ENCODE results near the gene WDR72. TPM values are rescaled to one million over a fixed set of nuclear protein-coding genes. Genes with fewer than 3 reads are reported as not detected.
"Not testable (repeated sequence)": the region's sequence is repeated elsewhere in the genome, so short reads cannot be mapped to it uniquely, and the experiment has no call there.

The WDR72 gene
- total RNA-seq, 1 donor from 2014 or later: 0.59 TPM

- Mint-ChIP-seq H3K4me1 (ENCODE audit: unreplicated experiment) (no peaks in the 10 kb centered on the region), H3K9me3 (ENCODE audit: unreplicated experiment) (no peaks in the 10 kb centered on the region)
These were observed 30.4 kb upstream of the WDR72 start for GRCh38 chr15:53789654-53790375.

GRCh38 chr15:53786401-53786800 lies 26.9 kb upstream of the WDR72 start:
- H3K36me3 Mint-ChIP-seq (ENCODE audit: low read depth, unreplicated experiment): no peaks in the 10 kb centered on the region
- no peak for DNase-seq (ENCODE audit: low spot score)
- H3K9me3 Mint-ChIP-seq (ENCODE audit: unreplicated experiment): no peaks in the 10 kb centered on the region
- H3K4me1 Mint-ChIP-seq (ENCODE audit: unreplicated experiment): no peaks in the 10 kb centered on the region
- no peaks in the 10 kb centered on the region for H3K27me3 Mint-ChIP-seq (ENCODE audit: unreplicated experiment)
- no peak overlapping the region for H3K27ac Mint-ChIP-seq (ENCODE audit: unreplicated experiment)
- no peak for TF ChIP-seq CTCF (IDR thresholded peaks at IDR 0.05; ENCODE audit: unreplicated experiment)
- H3K4me3 Mint-ChIP-seq (ENCODE audit: unreplicated experiment): no peak overlapping the region

More at GRCh38 chr15:53789654-53790375, 30.4 kb upstream of the WDR72 start:
- no peak overlapping the region for H3K4me3 Mint-ChIP-seq (ENCODE audit: unreplicated experiment)
- TF ChIP-seq CTCF (IDR thresholded peaks at IDR 0.05; ENCODE audit: unreplicated experiment): no peak
- H3K27me3 Mint-ChIP-seq (ENCODE audit: unreplicated experiment): no peaks in the 10 kb centered on the region
- no peak overlapping the region for H3K27ac Mint-ChIP-seq (ENCODE audit: unreplicated experiment)
- DNase-seq (ENCODE audit: low spot score): no peak
- no peaks in the 10 kb centered on the region for H3K36me3 Mint-ChIP-seq (ENCODE audit: low read depth, unreplicated experiment)

- H3K27ac Mint-ChIP-seq (ENCODE audit: unreplicated experiment); H3K4me1 Mint-ChIP-seq (ENCODE audit: unreplicated experiment); H3K9me3 Mint-ChIP-seq (ENCODE audit: unreplicated experiment); H3K36me3 Mint-ChIP-seq (ENCODE audit: low read depth, unreplicated experiment); DNase-seq (ENCODE audit: low spot score); H3K27me3 Mint-ChIP-seq (ENCODE audit: unreplicated experiment); H3K4me3 Mint-ChIP-seq (ENCODE audit: unreplicated experiment): not testable (repeated sequence)
These were observed 25.8 kb upstream of the WDR72 start for GRCh38 chr15:53785241-53785640.

- no peak overlapping the region for H3K27ac Mint-ChIP-seq (ENCODE audit: unreplicated experiment)
- H3K4me1 Mint-ChIP-seq (ENCODE audit: unreplicated experiment): no peaks in the 10 kb centered on the region
- DNase-seq (ENCODE audit: low spot score): no peak
- H3K4me3 Mint-ChIP-seq (ENCODE audit: unreplicated experiment): no peak overlapping the region
- no peaks in the 10 kb centered on the region for H3K9me3 Mint-ChIP-seq (ENCODE audit: unreplicated experiment)
- no peaks in the 10 kb centered on the region for H3K36me3 Mint-ChIP-seq (ENCODE audit: low read depth, unreplicated experiment)
- no peak for TF ChIP-seq CTCF (IDR thresholded peaks at IDR 0.05; ENCODE audit: unreplicated experiment)
- no peaks in the 10 kb centered on the region for H3K27me3 Mint-ChIP-seq (ENCODE audit: unreplicated experiment)
These were observed 3.5 kb upstream of the WDR72 start for GRCh38 chr15:53762916-53763315.

- H3K27ac Mint-ChIP-seq (ENCODE audit: unreplicated experiment): no peak overlapping the region
- no peaks in the 10 kb centered on the region for H3K4me1 Mint-ChIP-seq (ENCODE audit: unreplicated experiment)
- no peaks in the 10 kb centered on the region for H3K9me3 Mint-ChIP-seq (ENCODE audit: unreplicated experiment)
- no peak overlapping the region for H3K4me3 Mint-ChIP-seq (ENCODE audit: unreplicated experiment)
- H3K36me3 Mint-ChIP-seq (ENCODE audit: low read depth, unreplicated experiment): no peaks in the 10 kb centered on the region
- no peak for TF ChIP-seq CTCF (IDR thresholded peaks at IDR 0.05; ENCODE audit: unreplicated experiment)
- DNase-seq (ENCODE audit: low spot score): no peak
- peaks cover 3% of the 10 kb centered on the region for H3K27me3 Mint-ChIP-seq (ENCODE audit: unreplicated experiment)
These were observed 1.1 kb downstream of the WDR72 start for GRCh38 chr15:53758412-53758811.

All from endothelial cell (in vitro differentiated cells).